ENCODE data around the gene SLC9A1.
"Not testable (repeated sequence)": the region's sequence is repeated elsewhere in the genome, so short reads cannot be mapped to it uniquely, and the experiment has no call there.

The SLC9A1 gene

DNA sequence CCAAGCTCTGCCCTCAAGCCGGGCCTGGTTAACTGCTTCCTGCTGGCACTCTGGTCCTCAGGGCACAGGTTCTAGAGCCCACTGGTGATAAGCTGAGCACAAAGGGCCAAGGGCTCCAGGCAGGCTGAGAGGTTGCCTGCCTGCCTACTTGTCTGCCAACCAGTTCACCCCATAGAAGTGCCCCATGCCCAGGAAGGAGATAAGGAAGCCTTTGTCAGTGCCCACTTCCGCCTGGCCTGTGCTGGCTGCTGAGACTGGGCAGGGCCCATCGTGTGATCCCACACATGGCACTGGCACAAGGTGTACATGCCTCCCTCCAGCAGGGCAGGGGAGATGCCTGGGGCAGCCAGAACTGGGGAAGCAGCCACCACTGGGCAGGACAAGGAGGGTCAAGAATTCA lies 24.1 kb downstream of the SLC9A1 start:
- DNase-seq, result no peak

DNA sequence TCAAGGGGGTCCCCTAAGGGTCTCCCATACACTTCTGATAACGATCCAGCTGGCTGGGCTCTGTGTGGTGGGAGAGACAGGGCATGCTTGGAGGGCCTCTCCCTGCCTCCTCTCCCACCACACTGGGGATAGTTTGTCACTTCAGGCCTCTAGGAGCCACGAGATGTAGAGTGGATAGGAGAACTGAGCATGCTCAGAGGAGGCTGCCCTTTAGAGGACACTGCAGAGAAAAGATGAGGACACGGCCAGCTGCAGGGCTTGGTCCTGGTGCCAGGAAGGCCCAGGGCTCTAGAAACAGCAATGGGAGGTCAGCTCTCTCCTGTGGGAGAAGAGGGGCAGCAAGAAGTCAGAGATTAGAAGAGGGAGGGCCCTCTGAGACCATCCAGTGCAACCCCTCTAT lies 25.7 kb downstream of the SLC9A1 start:
- DNase-seq, result no peak

DNA sequence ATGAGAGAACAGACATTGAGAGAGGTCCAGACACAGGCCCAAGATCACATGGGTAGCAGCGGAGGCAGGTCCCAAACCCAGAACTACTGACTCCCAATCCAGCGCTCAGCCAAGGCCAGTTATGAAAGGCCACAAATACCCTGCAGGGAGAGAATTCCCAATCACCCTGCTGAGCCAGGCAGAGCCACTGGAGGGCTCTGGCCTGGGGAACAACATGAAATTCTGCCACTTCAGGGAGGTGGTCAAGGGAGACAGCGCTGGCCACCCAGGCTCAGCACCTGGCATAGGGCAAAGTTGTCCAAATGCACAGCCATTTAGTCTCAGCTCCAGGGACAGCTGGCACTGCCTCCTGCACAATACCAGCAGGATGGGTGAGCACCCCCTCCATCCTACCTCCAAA lies 27.5 kb downstream of the SLC9A1 start:
- DNase-seq, result no peak

DNA sequence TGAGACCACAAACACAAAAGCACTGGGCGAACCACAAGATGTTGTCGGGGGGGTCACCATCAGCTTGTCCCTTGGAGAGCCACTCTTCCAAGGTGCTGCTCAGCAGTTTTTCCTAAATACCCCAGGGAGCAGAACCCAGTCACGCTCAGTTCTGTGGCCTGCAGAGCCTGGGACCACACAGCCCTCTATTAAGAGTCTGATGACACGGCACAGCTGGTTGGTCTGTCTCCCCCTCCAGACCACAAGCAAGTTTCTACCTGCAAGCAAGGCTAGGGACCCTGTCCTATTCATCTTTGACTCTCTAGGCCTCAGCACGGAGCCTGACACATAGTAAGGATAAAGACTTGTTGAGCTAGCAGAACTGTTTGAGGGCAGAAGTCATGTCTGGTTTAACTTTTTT lies 28.5 kb downstream of the SLC9A1 start:
- no peak for DNase-seq

DNA sequence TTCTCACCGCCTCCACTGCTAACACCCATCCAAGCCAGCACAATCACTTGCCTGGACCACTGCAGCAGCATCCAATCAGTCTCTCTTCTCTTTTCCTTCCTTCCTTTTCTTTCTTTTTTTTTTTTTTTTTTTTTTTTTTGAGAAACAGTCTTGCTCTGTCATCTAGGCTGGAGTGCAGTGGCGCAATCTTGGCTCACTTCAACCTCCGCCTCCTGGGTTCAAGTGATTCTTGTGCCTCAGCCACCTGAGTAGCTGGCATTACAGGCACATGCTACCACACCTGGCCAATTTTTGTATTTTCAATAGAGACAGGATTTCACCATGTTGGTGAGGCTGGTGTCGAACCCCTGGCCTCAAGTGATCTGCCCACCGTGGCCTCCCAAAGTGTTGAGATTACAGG lies 29.8 kb downstream of the SLC9A1 start:
- DNase-seq, result not testable (repeated sequence)

DNA sequence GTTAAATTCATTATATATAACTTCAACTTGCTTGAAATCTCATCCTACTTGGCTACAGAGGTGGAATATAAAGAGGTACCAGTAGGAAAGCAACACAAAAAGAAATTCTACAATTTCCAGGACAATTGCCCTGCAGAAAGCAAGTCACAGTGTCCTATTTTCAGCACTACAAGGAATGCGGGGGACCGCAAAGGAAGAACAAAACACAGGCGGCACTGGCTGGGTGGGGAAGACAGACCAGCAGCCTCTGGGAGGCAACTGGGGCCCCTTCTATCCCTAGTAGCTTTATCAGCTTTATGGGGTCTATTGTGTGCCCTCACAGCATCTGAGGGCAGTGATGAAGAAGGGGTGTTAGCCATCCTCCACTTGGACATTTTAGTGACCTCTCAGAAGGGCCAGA lies 30.5 kb downstream of the SLC9A1 start:
- no peak for DNase-seq

DNA sequence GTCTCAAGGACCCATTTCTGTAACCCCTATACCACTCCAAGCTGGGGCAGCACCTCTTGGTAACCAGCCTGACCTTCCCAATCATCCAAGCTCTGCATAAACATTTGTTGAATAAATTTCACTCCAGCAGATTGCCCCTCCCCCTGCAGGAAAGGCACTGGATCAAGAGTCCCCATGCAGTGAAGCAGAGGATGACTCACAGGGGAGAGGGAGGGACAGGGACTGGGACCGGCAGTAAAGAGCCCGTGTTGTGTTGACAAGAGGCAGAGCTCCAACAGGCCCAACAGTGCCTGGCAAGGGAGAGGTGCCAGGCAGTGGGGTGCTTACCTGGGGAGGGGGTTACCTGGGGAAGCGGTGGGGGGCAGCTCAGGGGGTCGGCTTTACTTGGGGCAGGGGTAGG lies 32.3 kb downstream of the SLC9A1 start:
- no peak for DNase-seq

DNA sequence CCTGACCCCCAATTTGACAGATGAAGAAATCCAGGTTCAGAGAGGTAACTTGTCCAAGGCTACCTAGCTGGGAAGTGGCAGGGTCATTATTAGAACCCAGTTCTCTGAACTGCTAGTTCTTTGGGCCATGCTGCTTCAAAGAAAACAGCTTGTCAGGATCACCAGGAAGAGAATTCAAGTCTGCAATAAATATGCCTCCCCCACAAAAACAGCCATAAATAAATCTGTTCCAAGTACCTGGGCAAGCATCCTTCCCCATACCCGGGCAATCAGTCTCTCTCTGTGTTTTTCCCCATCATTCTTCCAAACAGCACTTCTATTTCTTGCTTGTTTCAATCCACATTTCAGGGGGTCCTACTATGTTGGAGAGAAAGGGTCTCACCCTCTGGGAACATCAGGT lies 34.1 kb downstream of the SLC9A1 start:
- no peak for DNase-seq

DNA sequence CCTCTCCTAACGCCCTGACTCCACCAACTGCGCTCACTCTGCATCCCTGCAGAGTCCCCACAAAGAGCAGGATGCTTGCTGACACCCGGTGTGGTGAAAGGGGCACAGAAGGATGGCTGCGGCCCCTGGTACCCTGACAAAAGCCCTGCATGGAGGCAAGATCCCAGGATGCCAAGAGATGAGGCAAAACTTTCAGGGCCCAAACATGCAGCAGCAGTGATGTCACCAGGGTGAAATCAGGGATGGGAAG lies 36.6 kb downstream of the SLC9A1 start:
- no peak for DNase-seq

DNA sequence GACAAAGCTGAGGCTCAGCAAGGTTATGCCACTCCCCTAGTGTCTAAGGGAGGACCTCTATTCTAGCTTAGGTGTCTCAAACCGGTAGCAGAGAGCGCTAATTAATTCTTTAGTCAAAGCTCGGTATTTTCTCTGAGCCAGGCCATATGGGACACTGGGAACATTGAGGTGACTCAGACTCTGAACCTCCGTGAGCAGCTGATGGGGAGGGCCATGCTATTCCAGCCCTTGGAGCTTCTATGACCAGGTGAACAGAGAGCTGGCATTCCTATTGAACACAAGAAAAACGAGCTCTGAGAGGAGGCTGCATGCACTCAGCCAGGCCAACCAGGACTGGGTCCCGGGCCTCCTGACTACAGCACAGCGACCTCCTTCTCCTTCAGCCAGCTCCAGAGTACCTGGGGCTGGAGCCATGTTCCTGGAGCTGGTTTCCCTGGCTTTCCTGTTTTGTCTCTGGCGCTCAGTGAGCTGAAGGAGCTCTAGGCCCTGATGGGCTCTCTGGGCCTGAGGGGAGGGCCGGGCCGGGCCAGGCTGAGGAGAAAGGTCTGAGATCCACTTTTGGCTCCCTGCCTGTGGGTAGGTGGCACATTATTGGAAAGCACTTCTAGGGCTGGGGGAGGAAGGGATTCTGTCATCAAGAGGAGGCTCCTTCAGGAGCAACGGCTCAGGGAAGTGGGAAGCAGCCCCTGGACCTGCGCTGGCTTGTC lies 37.0 kb downstream of the SLC9A1 start:
- no peak for DNase-seq

DNA sequence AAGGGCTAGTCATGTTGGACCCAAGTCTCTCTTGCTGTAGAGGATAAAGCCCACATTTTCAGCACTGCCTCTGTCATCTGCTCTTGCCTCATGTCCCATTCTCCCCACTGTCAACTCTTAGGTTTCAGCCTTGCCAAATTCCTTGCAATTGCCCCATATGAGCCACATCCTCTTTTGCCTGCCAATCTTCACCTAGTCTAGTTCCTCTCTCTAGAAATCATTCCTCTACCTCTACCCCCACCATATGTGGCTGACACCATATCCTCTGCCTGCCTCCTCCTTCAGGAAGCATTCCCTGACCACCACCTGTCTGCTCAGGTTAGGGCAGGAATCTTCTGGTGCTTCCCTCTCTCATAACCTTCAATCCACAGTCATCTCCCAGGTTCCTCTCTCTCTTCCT lies 38.2 kb downstream of the SLC9A1 start:
- no peak for DNase-seq

DNA sequence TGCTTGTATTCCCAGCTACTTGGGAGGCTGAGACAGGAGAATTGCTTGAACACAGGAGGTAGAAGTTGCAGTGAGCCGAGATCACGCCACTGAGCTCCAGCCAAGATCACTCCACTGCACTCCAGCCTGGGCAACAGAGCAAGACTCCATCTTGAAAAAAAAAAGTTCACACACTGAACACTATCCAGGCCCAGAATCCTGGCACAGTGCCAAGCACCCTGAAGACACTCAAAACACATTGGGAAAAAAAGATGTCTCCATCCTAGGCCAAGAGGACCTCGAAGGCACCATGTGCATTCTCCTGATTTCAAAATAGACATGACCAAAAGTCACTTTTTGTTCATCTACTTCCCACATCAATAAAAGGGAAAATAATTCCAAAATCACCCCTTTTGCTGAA lies 38.7 kb downstream of the SLC9A1 start:
- DNase-seq, result no peak

DNA sequence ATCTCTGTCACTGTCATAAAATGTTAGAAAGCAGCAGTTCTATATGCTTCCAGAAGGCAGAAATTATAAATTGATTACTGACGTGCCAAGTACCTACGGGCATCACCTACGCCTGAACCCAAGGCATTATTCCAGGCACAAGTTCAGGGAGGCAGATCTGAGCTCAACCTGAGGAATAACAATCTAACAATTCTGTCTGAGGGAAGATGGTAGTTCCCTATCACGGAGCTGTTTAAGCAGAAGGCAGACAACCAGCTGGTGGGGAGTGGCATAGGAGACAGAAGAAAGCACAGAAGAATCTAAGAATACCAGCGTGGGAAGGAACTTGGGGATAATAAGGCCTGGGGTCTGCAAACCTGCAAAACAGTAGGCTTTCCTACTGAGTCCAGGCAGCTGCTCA lies 40.4 kb downstream of the SLC9A1 start:
- no peak for DNase-seq

DNA sequence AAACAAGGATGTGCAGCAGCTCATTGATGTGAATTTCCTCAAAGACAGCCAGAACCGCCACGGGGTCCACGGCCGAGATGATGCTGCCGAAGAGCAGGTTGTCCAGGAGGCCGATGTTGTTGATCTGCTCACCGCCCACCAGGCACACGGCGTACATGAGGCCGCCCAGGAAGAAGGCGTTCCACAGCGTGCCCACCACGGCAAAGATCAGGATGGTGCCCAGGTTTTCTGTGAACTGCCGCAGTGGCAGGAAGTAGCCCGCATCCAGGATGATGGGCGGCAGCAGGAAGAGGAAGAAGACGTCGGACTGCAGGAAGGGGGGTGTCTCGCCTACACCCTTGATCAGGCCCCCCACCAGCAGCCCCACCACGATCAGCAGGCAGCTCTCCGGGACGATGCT lies 41.1 kb downstream of the SLC9A1 start:
- no peak for DNase-seq

DNA sequence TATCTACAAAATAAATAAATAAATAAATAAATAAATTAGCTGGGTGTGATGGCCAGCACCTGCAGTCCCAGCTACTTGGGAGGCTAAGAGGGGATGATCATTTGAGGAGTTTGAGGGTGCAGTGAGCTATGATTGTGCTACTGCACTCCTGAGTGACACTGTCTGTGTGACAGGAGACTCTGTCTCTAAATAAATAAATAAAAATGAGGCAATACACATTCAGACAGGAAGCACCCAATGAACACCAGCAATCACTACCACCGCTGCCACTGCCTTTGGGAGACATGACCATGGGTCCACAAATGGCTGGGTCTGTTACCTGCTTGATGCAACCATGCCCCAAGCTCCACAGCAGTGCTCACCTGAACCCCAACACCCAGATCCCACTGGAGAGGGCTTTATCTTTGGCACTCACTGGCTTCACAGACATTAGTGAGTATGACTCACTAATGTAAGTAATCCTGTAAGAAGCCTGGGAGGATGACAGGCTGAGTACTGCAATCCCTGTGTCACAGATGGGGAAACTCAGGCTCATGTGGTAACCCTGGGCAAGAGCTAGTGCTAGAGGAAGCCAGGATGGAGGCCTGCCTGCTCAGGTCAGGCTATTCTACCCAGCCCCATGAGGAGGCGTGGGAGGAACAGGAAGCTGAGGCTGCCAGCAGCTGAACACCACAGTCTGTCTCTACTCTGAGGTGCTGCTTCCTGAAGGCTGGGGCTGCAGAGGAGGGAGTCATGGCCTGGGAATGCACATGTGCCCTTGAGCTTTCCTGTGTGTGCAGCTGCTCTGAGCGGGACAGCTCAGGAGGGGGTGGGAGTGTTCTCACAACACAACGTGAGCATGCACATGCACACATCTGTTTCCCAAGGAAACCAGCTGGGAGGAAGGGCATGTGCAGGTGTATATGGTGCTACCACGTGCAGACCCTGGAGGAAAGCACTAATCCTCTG lies 43.0 kb downstream of the SLC9A1 start:
- peak; percentile 49 for DNase-seq

DNA sequence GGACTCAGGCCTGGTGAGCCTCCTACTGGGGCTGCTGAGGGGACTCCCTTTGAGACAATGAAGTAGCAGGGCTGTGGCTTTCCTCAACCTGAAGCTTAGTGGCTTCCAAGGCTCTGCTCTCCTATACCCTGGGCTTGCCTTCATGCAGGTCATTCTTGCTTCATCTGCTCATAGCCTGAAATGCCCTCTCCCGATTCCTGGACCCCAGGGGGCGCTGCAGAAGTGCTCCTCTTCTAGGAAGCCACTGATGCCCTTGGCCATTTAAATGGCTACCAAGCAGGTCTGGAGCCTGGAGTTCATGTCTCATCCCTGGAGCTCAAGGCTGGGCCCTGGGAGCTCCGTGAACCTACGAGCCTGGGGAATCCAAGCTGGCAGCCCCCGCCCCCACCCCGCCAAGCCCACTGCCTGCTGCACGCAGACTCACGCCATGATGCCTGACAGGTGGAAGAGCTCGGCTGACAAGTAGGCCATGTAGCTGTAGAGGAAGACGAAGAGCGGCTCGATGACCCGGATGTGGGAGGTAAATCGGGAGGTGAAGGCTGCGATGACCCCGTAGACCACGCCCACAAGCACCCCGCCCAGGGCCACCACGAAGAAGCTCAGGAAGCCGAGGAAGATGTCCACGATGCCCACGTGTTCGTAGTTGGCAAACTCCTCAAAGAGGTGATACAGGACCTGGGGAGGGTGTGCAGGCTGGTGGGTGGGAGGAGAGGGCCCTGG lies 45.7 kb downstream of the SLC9A1 start:
- DNase-seq, result peak; percentile 18

DNA sequence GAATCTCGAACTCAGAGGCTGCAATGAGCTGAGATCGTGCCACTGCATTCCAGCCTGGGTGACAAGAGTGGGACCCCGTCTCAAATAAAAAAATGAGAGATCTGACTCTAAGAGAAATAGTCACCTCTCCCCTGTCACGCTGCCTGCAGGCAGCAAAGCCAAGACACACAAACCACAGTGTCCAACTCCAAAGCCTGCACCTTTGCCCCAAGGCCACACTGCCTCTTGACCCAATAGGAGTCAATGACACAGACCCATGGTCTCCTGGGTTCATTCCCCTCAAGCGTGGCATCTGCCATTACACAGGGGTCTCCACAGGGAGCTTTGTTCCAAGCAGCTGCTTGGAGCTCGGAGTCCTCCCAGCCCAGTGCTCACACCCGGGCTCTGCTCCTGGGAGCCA lies 46.3 kb downstream of the SLC9A1 start:
- DNase-seq, result no peak

DNA sequence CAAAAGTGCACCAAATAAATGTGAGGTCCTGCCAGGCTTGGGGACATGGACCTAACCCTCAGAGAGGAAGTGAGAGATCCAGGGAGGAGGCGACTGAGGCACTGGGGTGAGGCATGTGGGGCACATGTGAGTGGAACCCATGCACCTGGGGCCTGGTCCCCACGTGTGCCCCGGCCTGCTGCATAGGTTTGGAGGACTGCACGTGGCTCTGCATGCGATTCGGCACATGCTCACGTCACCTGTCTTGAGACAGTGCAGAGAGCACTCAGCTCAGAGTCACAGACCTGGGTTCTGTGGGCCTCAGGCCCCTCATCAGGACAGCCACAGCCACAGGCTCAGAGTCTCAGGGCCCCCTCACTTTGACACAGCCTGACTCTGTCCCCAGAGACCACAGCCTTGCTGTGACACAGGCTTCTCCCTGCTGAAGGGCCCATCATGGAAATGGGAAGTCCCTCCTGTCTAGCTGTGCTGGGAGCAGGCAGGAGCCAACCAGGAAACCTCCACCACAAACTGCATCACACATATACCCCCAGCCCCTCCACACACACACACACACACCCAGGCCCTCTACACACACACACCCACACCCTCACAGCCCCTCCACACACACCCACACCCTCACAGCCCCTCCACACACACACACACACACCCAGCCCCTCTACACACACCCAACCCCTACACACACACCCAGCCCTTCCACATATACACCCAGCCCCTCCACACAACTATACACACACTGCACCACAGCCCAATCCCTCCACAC lies 48.2 kb downstream of the SLC9A1 start:
- DNase-seq, result no peak

DNA sequence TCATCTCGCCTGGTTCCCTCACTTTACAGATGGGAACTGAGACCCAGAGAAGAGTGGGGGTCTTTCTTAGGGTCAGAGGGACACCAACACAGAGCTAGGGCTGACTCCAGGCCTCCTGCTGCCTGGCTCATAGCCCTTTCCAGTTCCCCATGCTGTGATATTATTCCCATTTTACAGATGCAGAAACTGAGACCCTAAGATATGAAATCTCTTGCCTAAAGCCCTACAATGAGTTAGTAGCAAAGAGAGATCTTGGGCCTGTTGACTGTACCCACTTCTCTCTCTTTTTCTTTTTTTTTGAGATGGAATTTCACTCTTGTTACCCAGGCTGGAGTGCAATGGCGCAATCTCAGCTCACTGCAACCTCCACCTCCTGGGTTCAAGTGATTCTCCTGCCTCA lies 49.9 kb downstream of the SLC9A1 start:
- no peak for DNase-seq

DNA sequence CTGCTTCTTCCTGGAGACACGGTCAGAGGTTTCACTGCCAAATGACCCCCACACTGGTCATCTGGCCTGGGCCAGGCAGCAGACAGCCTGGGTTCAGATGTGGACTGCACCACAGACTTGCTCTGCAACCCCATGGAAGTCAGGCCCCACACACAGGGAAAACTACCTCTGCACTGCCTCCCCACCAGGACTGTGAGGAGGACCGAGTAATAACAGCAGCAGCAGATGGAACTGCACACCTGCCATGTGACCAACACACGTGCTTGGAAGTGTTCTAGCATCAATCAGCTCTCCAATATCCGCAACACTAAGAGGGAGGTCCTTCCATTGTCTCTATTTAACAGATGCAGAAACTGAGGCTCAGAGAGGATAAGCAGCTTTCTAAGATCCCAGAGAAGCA lies 51.4 kb downstream of the SLC9A1 start:
- DNase-seq, result no peak

DNA sequence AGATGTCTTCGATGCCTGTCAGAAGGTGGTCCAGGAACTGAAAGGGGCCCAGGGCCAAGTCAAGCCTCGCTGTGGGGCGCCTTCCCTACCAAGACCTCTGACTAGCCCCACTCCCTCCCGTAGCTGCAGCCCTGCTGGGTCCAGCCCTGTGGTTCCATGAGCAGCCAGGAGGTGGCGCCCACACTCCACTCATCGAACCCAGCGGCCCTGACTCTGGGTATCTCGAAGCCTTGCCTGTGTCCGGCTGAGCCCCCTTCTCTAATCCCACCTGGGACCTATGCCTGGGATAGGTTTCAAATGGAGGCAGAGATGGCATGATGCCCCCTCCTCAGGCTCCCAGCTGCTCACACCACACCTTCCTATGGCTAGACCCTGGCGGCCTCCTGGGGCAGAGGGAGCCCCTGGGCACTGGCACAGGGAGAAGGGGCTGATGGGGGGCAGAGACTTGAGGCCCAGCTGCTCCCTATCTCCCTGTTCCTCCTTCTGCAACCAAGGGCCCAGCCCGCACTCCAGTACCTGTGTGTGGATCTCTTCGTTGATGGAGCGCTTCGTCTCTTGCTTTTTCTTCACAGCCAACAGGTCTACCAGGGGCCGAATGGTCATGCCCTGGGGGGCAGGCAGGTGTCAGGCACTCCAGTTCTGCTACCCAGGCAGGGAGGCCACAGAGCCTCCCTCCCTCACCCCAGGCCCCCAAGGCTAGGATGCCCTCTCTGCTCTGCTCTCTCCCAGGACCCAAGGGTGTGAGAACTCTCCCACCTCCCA lies 52.0 kb downstream of the SLC9A1 start:
- peak; percentile 81 for DNase-seq

DNA sequence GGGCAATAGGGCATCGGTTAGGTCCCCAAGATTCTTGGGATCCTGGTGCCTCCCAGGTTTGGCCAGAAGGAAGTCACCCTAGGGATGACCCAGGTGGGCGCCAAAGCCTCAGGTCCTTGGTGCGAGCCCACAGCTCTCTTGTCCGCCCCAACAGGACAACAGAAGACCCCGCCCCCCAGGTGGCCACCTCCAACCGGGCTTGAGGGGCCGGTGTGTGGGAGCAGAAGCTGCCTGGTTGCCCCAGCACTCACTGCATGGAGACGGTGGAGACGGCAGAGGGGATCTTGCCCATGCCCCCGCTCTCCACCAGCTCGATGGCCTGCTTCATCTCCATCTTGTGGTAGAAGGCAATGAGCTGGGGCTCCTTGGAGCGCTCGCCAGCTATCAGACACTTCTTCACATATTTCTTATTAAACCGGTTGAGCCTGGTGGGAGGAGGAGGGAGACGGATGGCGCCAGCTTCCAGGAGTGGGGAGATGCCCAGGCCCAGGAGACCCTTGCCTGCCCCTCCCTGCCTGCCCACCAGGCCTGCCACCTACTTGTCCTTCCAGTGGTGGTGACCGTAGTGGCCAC lies 52.7 kb downstream of the SLC9A1 start:
- DNase-seq, result no peak

All from stimulated activated CD4-positive, alpha-beta T cell treated with anti-CD3 and anti-CD28 coated beads, Interleukin-12 subunit alpha, Interleukin-12 subunit beta, amount 100 ng/mL, for 4 hours (primary cell).